ENCODE results near the gene PICALM.

PICALM gene

GRCh38 chr11:86081455-86081854, 12.6 kb upstream of the PICALM start:
- H3K4me3 ChIP-seq (ENCODE audit: insufficient read depth, low read depth, low read length): no peak overlapping the region
- no peaks in the 10 kb centered on the region for H3K4me1 ChIP-seq (ENCODE audit: control insufficient read depth, insufficient read depth, low read length)
- WGBS, 2 experiments: 73 to 85% methylated on average over 3 of the region's 3 CpGs
- no peaks in the 10 kb centered on the region for H3K36me3 ChIP-seq (ENCODE audit: control insufficient read depth, insufficient read depth, low read length)
- no peaks in the 10 kb centered on the region for H3K9me3 ChIP-seq (ENCODE audit: control insufficient read depth, low read length)
- no peak overlapping the region for H3K27ac ChIP-seq (ENCODE audit: insufficient read depth, low read depth, low read length, poor library complexity, severe bottlenecking)
- no peaks in the 10 kb centered on the region for H3K27me3 ChIP-seq (ENCODE audit: control insufficient read depth, insufficient read depth, low read length, poor library complexity, severe bottlenecking)

GRCh38 chr11:86079421-86079820, 10.5 kb upstream of the PICALM start:
- H3K4me3 ChIP-seq (ENCODE audit: insufficient read depth, low read depth, low read length): no peak overlapping the region
- H3K36me3 ChIP-seq (ENCODE audit: control insufficient read depth, insufficient read depth, low read length): no peaks in the 10 kb centered on the region
- H3K4me1 ChIP-seq (ENCODE audit: control insufficient read depth, insufficient read depth, low read length): no peaks in the 10 kb centered on the region
- H3K9me3 ChIP-seq (ENCODE audit: control insufficient read depth, low read length): no peaks in the 10 kb centered on the region
- H3K27me3 ChIP-seq (ENCODE audit: control insufficient read depth, insufficient read depth, low read length, poor library complexity, severe bottlenecking): no peaks in the 10 kb centered on the region
- H3K27ac ChIP-seq (ENCODE audit: insufficient read depth, low read depth, low read length, poor library complexity, severe bottlenecking): no peak overlapping the region
- WGBS, 2 experiments: 93% methylated on average over 3 of the region's 3 CpGs

- Histone ChIP-seq H3K27me3 (ENCODE audit: control insufficient read depth, insufficient read depth, low read length, poor library complexity, severe bottlenecking) (no peaks in the 10 kb centered on the region), H3K27ac (ENCODE audit: insufficient read depth, low read depth, low read length, poor library complexity, severe bottlenecking) (no peak overlapping the region), H3K9me3 (ENCODE audit: control insufficient read depth, low read length) (no peaks in the 10 kb centered on the region), H3K4me1 (ENCODE audit: control insufficient read depth, insufficient read depth, low read length) (no peaks in the 10 kb centered on the region), H3K36me3 (ENCODE audit: control insufficient read depth, insufficient read depth, low read length) (no peaks in the 10 kb centered on the region), H3K4me3 (ENCODE audit: insufficient read depth, low read depth, low read length) (no peak overlapping the region)
- WGBS, 2 experiments: 90 to 97% methylated on average over 2 of the region's 2 CpGs
Measured at GRCh38 chr11:86073948-86074347, 5.1 kb upstream of the PICALM start.

- Histone ChIP-seq H3K36me3 (ENCODE audit: control insufficient read depth, insufficient read depth, low read length) (no peaks in the 10 kb centered on the region), H3K27ac (ENCODE audit: insufficient read depth, low read depth, low read length, poor library complexity, severe bottlenecking) (no peak overlapping the region), H3K4me1 (ENCODE audit: control insufficient read depth, insufficient read depth, low read length) (no peaks in the 10 kb centered on the region), H3K27me3 (ENCODE audit: control insufficient read depth, insufficient read depth, low read length, poor library complexity, severe bottlenecking) (no peaks in the 10 kb centered on the region), H3K4me3 (ENCODE audit: insufficient read depth, low read depth, low read length) (no peak overlapping the region), H3K9me3 (ENCODE audit: control insufficient read depth, low read length) (no peaks in the 10 kb centered on the region)
- 92 to 96% methylated on average over 3 to 5 of the region's 5 CpGs for WGBS, 2 experiments
Measured at GRCh38 chr11:86072211-86072610, 3.3 kb upstream of the PICALM start.

- H3K9me3 ChIP-seq (ENCODE audit: control insufficient read depth, low read length): no peaks in the 10 kb centered on the region
- H3K4me1 ChIP-seq (ENCODE audit: control insufficient read depth, insufficient read depth, low read length): peaks cover 5% of the 10 kb centered on the region
- H3K27me3 ChIP-seq (ENCODE audit: control insufficient read depth, insufficient read depth, low read length, poor library complexity, severe bottlenecking): no peaks in the 10 kb centered on the region
- WGBS, 2 experiments: 61 to 67% methylated on average over 2 of the region's 2 CpGs
- no peak overlapping the region for H3K4me3 ChIP-seq (ENCODE audit: insufficient read depth, low read depth, low read length)
- H3K27ac ChIP-seq (ENCODE audit: insufficient read depth, low read depth, low read length, poor library complexity, severe bottlenecking): no peak overlapping the region
- no peaks in the 10 kb centered on the region for H3K36me3 ChIP-seq (ENCODE audit: control insufficient read depth, insufficient read depth, low read length)
Measured at GRCh38 chr11:86070142-86071056, 1.5 kb upstream of the PICALM start.

GRCh38 chr11:86069408-86070101, 671 bp upstream of the PICALM start:
- Histone ChIP-seq H3K4me1 (ENCODE audit: control insufficient read depth, insufficient read depth, low read length) (peaks cover 5% of the 10 kb centered on the region), H3K36me3 (ENCODE audit: control insufficient read depth, insufficient read depth, low read length) (no peaks in the 10 kb centered on the region), H3K27ac (ENCODE audit: insufficient read depth, low read depth, low read length, poor library complexity, severe bottlenecking) (peak overlapping the region; percentile 85), H3K27me3 (ENCODE audit: control insufficient read depth, insufficient read depth, low read length, poor library complexity, severe bottlenecking) (no peaks in the 10 kb centered on the region), H3K9me3 (ENCODE audit: control insufficient read depth, low read length) (no peaks in the 10 kb centered on the region), H3K4me3 (ENCODE audit: insufficient read depth, low read depth, low read length) (peak overlapping the region; percentile 81)
- WGBS, 2 experiments: 14 to 15% methylated on average over 14 of the region's 14 CpGs

GRCh38 chr11:86068138-86068871, 579 bp downstream of the PICALM start:
- Histone ChIP-seq H3K27me3 (ENCODE audit: control insufficient read depth, insufficient read depth, low read length, poor library complexity, severe bottlenecking) (no peaks in the 10 kb centered on the region), H3K36me3 (ENCODE audit: control insufficient read depth, insufficient read depth, low read length) (no peaks in the 10 kb centered on the region), H3K27ac (ENCODE audit: insufficient read depth, low read depth, low read length, poor library complexity, severe bottlenecking) (peak overlapping the region; percentile 85), H3K9me3 (ENCODE audit: control insufficient read depth, low read length) (no peaks in the 10 kb centered on the region), H3K4me3 (ENCODE audit: insufficient read depth, low read depth, low read length) (peak overlapping the region; percentile 81), H3K4me1 (ENCODE audit: control insufficient read depth, insufficient read depth, low read length) (peaks cover 5% of the 10 kb centered on the region)
- 0% methylated on average over 46 of the region's 47 CpGs for WGBS, 2 experiments

- H3K27ac ChIP-seq (ENCODE audit: insufficient read depth, low read depth, low read length, poor library complexity, severe bottlenecking): peak overlapping the region; percentile 85
- peak overlapping the region; percentile 81 for H3K4me3 ChIP-seq (ENCODE audit: insufficient read depth, low read depth, low read length)
- H3K36me3 ChIP-seq (ENCODE audit: control insufficient read depth, insufficient read depth, low read length): no peaks in the 10 kb centered on the region
- peaks cover 5% of the 10 kb centered on the region for H3K4me1 ChIP-seq (ENCODE audit: control insufficient read depth, insufficient read depth, low read length)
- H3K9me3 ChIP-seq (ENCODE audit: control insufficient read depth, low read length): no peaks in the 10 kb centered on the region
- no peaks in the 10 kb centered on the region for H3K27me3 ChIP-seq (ENCODE audit: control insufficient read depth, insufficient read depth, low read length, poor library complexity, severe bottlenecking)
- WGBS, 2 experiments: 0% methylated on average over 4 of the region's 5 CpGs
Measured at GRCh38 chr11:86067851-86068137, 1.1 kb downstream of the PICALM start.

- Histone ChIP-seq H3K9me3 (ENCODE audit: control insufficient read depth, low read length) (no peaks in the 10 kb centered on the region), H3K4me1 (ENCODE audit: control insufficient read depth, insufficient read depth, low read length) (peaks cover 5% of the 10 kb centered on the region), H3K4me3 (ENCODE audit: insufficient read depth, low read depth, low read length) (peak overlapping the region; percentile 81), H3K27ac (ENCODE audit: insufficient read depth, low read depth, low read length, poor library complexity, severe bottlenecking) (no peak overlapping the region), H3K27me3 (ENCODE audit: control insufficient read depth, insufficient read depth, low read length, poor library complexity, severe bottlenecking) (no peaks in the 10 kb centered on the region), H3K36me3 (ENCODE audit: control insufficient read depth, insufficient read depth, low read length) (no peaks in the 10 kb centered on the region)
- WGBS, 2 experiments: 6 to 10% methylated on average over 10 to 11 of the region's 11 CpGs
Measured at GRCh38 chr11:86067009-86067850, 1.7 kb downstream of the PICALM start.

All from ectodermal cell (in vitro differentiated cells).